WI38 (cell line): ENCODE measurements around the gene AMFR.
"Not testable (repeated sequence)": the region's sequence is repeated elsewhere in the genome, so short reads cannot be mapped to it uniquely, and the experiment has no call there.

Experiments
- H3K4me3 ChIP-seq: 2 replicates; pipeline ENCODE4 v1.5.1; 2011; ENCODE audit warnings: low read depth, mild to moderate bottlenecking, control low read depth, low read length
- TF ChIP-seq, protein P1 (sequence below): IDR thresholded peaks from 2 replicates; pipeline ENCODE4 v1.5.1; 2012; ENCODE audit warnings: low read depth, mild to moderate bottlenecking, control low read depth, low read length

AMFR gene

DNA sequence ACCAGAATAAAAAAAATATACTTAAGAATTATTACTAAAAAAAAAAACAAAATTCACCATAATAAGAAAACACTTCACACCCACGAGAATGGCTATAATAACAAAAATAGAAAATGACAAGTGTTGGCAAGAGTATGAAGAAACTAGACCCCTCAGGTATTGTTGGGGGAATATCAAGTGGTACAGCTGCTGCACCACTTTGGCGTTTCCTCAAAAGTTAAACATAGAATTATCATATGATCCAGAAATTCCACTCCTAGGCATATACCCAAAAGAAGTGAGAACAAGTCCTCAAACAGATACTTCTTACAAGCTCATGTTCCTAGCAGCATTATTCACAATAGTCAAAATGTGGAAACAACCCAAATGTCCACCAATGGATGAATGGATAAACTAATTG, 26.3 kb downstream of the AMFR start:
- TF ChIP-seq, protein P1, sequence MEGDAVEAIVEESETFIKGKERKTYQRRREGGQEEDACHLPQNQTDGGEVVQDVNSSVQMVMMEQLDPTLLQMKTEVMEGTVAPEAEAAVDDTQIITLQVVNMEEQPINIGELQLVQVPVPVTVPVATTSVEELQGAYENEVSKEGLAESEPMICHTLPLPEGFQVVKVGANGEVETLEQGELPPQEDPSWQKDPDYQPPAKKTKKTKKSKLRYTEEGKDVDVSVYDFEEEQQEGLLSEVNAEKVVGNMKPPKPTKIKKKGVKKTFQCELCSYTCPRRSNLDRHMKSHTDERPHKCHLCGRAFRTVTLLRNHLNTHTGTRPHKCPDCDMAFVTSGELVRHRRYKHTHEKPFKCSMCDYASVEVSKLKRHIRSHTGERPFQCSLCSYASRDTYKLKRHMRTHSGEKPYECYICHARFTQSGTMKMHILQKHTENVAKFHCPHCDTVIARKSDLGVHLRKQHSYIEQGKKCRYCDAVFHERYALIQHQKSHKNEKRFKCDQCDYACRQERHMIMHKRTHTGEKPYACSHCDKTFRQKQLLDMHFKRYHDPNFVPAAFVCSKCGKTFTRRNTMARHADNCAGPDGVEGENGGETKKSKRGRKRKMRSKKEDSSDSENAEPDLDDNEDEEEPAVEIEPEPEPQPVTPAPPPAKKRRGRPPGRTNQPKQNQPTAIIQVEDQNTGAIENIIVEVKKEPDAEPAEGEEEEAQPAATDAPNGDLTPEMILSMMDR, result no peak
- H3K4me3 ChIP-seq, result no peak overlapping the region

DNA sequence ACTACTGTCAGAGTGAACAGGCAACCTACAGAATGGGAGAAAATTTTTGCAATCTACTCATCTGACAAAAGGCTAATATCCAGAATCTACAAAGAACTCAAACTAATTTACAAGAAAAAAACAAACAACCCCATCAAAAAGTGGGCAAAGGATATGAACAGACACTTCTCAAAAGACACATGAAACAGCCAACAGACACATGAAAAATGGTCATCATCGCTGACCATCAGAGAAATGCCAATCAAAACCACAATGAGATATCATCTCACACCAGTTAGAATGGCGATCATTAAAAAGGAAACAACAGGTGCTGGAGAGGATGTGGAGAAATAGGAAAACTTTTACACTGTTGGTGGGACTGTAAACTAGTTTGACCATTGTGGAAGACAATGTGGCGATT, 28.6 kb downstream of the AMFR start:
- not testable (repeated sequence) for H3K4me3 ChIP-seq

DNA sequence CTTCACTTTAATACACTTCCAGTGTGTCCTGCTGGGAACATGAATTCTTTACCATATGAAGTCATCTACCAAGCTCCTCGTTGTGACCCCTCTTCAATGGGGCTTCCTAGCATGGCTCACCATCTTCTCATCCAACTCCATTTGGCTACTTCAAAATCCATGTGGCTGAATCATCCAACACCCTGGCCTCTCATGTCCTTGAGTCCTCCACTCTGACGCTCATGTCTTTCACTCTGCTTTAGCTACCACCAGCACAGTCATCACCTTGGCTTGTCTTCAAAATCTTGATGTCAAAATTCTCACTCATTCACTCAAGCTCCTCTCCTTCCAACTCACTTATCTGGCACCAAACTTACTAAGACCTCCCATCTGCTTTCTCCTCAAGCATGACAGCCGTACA, 35.8 kb downstream of the AMFR start:
- H3K4me3 ChIP-seq, result no peak overlapping the region
- TF ChIP-seq, protein P1, result no peak

DNA sequence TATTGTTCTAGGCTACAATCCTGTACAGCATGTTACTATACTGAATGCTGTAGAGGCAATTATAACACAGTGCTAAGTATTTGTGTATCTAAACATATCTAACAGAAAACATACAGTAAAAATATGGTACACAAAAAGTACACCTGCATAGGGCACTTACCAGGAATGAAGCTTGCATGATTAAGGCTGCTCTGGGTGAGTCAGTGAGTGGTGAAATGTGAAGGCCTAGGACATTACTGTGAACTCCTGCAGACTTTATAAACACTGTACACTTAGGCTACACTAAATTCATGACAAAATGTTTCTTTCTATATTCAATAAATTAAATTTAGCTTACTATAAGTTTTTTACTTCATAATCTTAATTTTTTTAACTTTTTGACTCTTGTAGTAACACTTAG, 37.1 kb downstream of the AMFR start:
- TF ChIP-seq, protein P1, result no peak
- H3K4me3 ChIP-seq, result no peak overlapping the region

DNA sequence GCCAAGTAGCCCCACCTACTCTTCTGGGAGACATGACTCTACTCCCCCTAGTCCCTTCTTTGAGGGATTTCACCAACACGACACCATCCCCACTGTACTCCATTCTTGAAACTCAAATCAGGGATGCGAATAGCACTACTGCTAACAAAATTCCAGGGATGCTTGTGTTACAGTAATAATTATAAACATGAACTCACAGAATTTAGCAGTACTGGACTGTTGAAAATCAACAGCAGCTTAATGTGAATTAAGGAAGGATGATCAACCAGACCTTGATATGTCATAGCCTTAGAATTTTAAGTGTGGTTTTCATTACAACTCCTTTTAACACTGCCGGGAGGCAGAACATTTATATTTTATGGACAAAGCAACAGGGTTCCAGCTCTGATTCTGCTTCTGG, 37.9 kb downstream of the AMFR start:
- no peak overlapping the region for H3K4me3 ChIP-seq
- TF ChIP-seq, protein P1, result no peak

DNA sequence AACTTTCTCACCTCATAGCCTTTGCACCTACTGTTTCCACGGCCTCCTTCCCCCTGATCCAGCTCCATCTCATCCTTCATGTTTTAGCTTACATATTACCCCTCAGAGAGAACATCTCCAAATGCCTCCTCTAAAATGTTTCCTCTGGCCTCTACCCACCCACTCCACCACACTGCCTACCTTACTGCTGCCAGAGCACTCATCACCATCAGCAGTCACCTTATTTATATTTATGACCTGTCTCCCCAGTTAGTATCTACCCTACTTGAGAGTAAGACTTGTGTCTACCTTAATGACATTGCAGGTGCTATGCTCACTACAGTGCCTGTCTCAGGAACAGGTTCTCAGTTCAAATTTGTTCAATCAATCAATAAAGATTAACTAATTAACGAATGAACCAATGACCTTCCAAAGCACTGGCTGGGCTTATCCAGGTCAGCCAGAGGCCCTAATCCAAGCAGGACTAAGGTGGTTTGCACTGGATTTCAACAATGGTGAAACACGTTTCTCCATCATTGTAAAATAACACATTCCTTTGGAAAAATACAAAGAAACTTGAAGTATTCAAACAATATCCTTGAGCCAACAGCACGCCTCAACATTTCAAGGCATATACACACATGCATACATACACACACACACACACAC, 41.1 kb downstream of the AMFR start:
- H3K4me3 ChIP-seq, result no peak overlapping the region
- TF ChIP-seq, protein P1, result no peak

DNA sequence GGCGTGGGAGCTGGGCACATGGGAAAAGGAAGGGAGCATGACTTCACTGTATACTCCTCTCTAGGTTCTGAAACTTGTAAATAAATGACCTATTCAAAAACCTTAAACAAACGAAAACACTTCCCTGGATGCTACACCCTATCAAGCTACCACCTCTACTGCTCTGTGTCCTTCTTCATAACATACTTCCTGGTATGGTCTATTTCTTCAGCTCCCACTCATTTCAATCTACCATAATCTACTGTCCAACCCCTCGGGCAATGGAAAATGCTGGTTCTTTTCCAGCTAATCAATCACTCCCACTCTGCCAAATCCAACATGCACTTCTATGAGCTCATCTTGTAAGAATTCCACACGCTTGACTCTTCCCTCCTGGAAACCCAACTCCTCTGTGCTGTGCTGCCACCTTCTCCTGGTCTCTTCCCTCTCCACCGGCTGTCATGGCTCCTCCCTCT, 42.4 kb downstream of the AMFR start:
- H3K4me3 ChIP-seq, result no peak overlapping the region
- TF ChIP-seq, protein P1, result no peak

DNA sequence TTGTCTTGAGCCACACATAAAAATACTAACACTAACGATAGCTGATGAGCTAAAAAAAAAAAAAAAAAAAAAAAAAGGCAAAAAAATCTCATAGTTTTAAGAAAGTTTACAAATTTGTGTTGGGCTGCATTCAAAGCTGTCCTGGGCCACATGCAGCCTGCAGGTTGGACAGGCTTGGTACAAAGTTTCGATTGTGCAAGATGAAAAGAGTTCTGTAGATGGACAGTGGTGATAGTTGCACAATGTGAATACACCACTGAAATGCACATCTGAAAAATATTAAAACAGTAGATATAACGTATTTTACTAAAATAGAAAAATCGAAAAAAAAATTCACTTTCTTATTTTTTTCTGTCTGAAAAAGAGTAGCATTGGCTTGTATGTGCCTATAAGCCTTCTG, 42.9 kb downstream of the AMFR start:
- TF ChIP-seq, protein P1, result no peak
- H3K4me3 ChIP-seq, result no peak overlapping the region

DNA sequence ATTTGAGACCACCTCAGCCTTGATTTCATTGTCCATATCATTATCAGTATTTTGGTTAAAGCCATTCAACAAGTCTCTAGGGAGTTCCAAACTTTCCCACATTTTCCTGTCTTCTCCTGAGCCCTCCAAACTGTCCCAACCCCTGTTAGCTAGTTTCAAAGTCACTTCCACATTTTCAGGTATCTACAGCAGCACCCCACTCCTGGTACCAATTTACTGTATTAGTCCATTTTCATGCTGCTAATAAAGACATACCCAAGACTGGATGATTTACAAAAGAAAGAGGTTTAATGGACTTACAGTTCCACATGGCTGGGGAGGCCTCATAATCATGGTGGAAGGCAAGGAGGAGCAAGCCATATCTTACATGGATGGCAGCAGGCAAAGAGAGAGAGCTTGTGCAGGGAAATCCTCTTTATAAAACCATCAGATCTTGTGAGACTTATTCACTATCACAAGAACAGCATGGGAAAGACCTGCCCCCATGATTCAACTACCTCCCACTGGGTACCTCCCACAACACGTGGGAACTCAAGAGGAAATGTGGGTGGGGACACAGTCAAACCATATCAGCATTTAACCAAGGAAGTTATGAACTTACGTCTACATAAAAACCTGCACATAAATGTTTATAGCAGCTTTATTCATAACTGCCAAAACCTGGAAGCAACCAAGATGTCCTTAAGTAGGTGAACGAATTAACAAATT, 44.4 kb downstream of the AMFR start:
- not testable (repeated sequence) for H3K4me3 ChIP-seq

DNA sequence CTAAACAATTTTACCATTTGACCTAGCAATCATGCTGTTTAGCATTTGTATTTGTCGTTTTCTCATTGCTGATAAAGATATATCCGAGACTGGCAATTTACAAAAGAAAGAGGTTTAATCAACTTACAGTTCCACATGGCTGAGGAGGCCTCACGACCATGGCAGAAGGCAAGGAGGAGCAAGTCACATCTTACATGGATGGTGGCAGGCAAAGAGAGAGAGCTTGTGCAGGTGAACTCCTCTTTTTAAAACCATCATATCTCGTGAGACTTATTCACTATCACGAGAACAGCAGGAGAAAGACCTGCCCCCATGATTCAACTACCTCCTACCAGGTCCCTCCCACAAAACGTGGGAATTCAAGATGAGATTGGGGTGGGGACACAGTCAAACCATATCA, 46.3 kb downstream of the AMFR start:
- not testable (repeated sequence) for H3K4me3 ChIP-seq

DNA sequence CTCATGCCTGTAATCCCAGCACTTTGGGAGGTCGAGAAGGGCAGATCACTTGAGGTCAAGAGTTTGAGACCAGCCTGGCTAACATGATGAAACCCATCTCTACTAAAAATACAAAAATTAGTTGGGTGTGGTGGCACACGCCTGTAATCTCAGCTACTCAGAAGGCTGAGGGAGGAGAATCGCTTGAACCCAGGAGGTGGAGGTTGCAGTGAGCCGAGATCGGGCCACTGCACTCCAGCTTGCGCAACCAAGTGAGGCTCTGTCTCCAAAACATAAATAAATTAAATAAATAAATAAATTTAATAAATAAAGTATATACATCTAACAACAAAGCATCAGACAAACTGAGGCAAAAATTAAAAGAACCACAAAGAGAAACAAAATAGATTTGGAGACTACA, 49.6 kb downstream of the AMFR start:
- not testable (repeated sequence) for H3K4me3 ChIP-seq
